Activated CD8-positive, alpha-beta memory T cell treated with anti-CD3 and anti-CD28 coated beads for 1 hour (primary cell): ENCODE data around the gene COL5A2.

Experiments used
- DNase-seq, 2 donors: peaks; one replicate each; pipeline ENCODE4 v3.0.0-alpha.2; 2020; ENCODE audit warnings: low read depth in 1 of 2; ENCODE audit errors: extremely low read depth in 1 of 2

COL5A2 gene

GRCh38 chr2:189150033-189150432 is 29.5 kb downstream of the COL5A2 start:
- DNase-seq: no peak

GRCh38 chr2:189147989-189148388 is 31.6 kb downstream of the COL5A2 start:
- DNase-seq: no peak

- DNase-seq: no peak
Measured at GRCh38 chr2:189147361-189147760, 32.2 kb downstream of the COL5A2 start.

GRCh38 chr2:189146553-189146952 is 33.0 kb downstream of the COL5A2 start:
- DNase-seq: no peak

GRCh38 chr2:189144700-189145211 is 34.8 kb downstream of the COL5A2 start:
- no peak for DNase-seq

GRCh38 chr2:189143925-189144324 is 35.6 kb downstream of the COL5A2 start:
- no peak for DNase-seq

GRCh38 chr2:189142893-189143759 is 36.4 kb downstream of the COL5A2 start:
- peak in 1 of 2 donors; percentile 5 for DNase-seq

GRCh38 chr2:189138800-189139199 is 40.8 kb downstream of the COL5A2 start:
- no peak for DNase-seq

GRCh38 chr2:189137519-189137918 is 42.0 kb downstream of the COL5A2 start:
- no peak for DNase-seq

- DNase-seq: no peak
Measured at GRCh38 chr2:189134485-189134884, 45.1 kb downstream of the COL5A2 start.

GRCh38 chr2:189131991-189132390 is 47.6 kb downstream of the COL5A2 start:
- DNase-seq: no peak

- DNase-seq: no peak
Measured at GRCh38 chr2:189129971-189130370, 49.6 kb downstream of the COL5A2 start.

- DNase-seq: no peak
Measured at GRCh38 chr2:189128970-189129369, 50.6 kb downstream of the COL5A2 start.

- DNase-seq: no peak
Measured at GRCh38 chr2:189127756-189128155, 51.8 kb downstream of the COL5A2 start.

GRCh38 chr2:189125195-189125594 is 54.4 kb downstream of the COL5A2 start:
- no peak for DNase-seq

GRCh38 chr2:189124175-189124574 is 55.4 kb downstream of the COL5A2 start:
- DNase-seq: no peak

GRCh38 chr2:189118386-189118785 is 61.2 kb downstream of the COL5A2 start:
- no peak for DNase-seq

GRCh38 chr2:189116979-189117378 is 62.6 kb downstream of the COL5A2 start:
- DNase-seq: no peak

- no peak for DNase-seq
Measured at GRCh38 chr2:189116087-189116486, 63.5 kb downstream of the COL5A2 start.

- DNase-seq: no peak
Measured at GRCh38 chr2:189115126-189115525, 64.4 kb downstream of the COL5A2 start.

GRCh38 chr2:189113963-189114362 is 65.6 kb downstream of the COL5A2 start:
- no peak for DNase-seq

GRCh38 chr2:189111063-189111715 is 68.4 kb downstream of the COL5A2 start:
- no peak for DNase-seq
